Stimulated activated naive B cell treated with anti-CD40 and anti-IgM and Interleukin-4, amounts not matched to agents 10 μg/mL and 1 μg/mL and 100 μg/mL, for 72 hours (primary cell): ENCODE measurements around the gene PRDM2.
A peak's percentile ranks its signal among the peaks of the same experiment; 100 is the strongest.

ENCODE experiments used
- ATAC-seq, 2 donors: fragments of 150-1000 bp; cut with Tn5 transposase; replicated peaks; 2 replicates each; pipeline ENCODE4 v1.10.0; 2021; ENCODE audit warnings: moderate library complexity in 1 of 2
- DNase-seq: peaks from one replicate; pipeline ENCODE4 v3.0.0; 2021
- H3K27ac Mint-ChIP-seq: one replicate; pipeline ENCODE4 v1.8.0; 2022; ENCODE audit warnings: mild to moderate bottlenecking, mixed read lengths
- H3K27me3 Mint-ChIP-seq, 2 donors: one replicate each; pipeline ENCODE4 v1.8.0; 2022; ENCODE audit warnings: mixed read lengths in 2 of 2
- H3K36me3 Mint-ChIP-seq, 2 donors: one replicate each; pipeline ENCODE4 v1.8.0; 2022; ENCODE audit warnings: mixed read lengths in 2 of 2, mild to moderate bottlenecking in 1 of 2
- H3K4me1 Mint-ChIP-seq, 2 donors: one replicate each; pipeline ENCODE4 v1.8.0; 2022; ENCODE audit warnings: mixed read lengths in 2 of 2, mild to moderate bottlenecking in 1 of 2
- H3K4me3 Mint-ChIP-seq, 2 donors: one replicate each; pipeline ENCODE4 v1.8.0; 2022; ENCODE audit warnings: mild to moderate bottlenecking in 2 of 2, mixed read lengths in 2 of 2, moderate library complexity in 1 of 2
- H3K9me3 Mint-ChIP-seq, 2 donors: one replicate each; pipeline ENCODE4 v1.8.0; 2022; ENCODE audit warnings: mixed read lengths in 2 of 2, mild to moderate bottlenecking in 1 of 2

The PRDM2 gene

GRCh38 chr1:13823126-13823880, 123.3 kb downstream of the PRDM2 start:
- no peak overlapping the region for H3K27ac Mint-ChIP-seq
- H3K4me3 Mint-ChIP-seq = no peak overlapping the region
- DNase-seq (no peak), ATAC-seq (no peak)
- H3K36me3 Mint-ChIP-seq = peaks cover 36 to 43% of the 10 kb centered on the region in 2 donors
- H3K9me3 Mint-ChIP-seq = no peaks in the 10 kb centered on the region
- peaks cover 0 to 2% of the 10 kb centered on the region in 2 donors for H3K27me3 Mint-ChIP-seq
- H3K4me1 Mint-ChIP-seq = peaks cover 0 to 1% of the 10 kb centered on the region in 2 donors

- no peaks in the 10 kb centered on the region for H3K9me3 Mint-ChIP-seq
- H3K27me3 Mint-ChIP-seq = peaks cover 4 to 8% of the 10 kb centered on the region in 2 donors
- H3K4me1 Mint-ChIP-seq = peaks cover 2 to 8% of the 10 kb centered on the region in 2 donors
- no peak overlapping the region for H3K4me3 Mint-ChIP-seq
- H3K36me3 Mint-ChIP-seq = peaks cover 32 to 38% of the 10 kb centered on the region in 2 donors
- DNase-seq (no peak), ATAC-seq (no peak)
- no peak overlapping the region for H3K27ac Mint-ChIP-seq
Measured at GRCh38 chr1:13823936-13824335, 123.9 kb downstream of the PRDM2 start.

GRCh38 chr1:13824626-13825025, 124.6 kb downstream of the PRDM2 start:
- DNase-seq = no peak
- H3K27ac Mint-ChIP-seq = no peak overlapping the region
- peaks cover 11 to 13% of the 10 kb centered on the region in 2 donors for H3K27me3 Mint-ChIP-seq
- ATAC-seq = no peak
- no peaks in the 10 kb centered on the region for H3K9me3 Mint-ChIP-seq
- H3K4me3 Mint-ChIP-seq = no peak overlapping the region
- H3K36me3 Mint-ChIP-seq = peaks cover 31 to 37% of the 10 kb centered on the region in 2 donors
- peaks cover 3 to 10% of the 10 kb centered on the region in 2 donors for H3K4me1 Mint-ChIP-seq

- H3K27me3 Mint-ChIP-seq = peaks cover 13 to 15% of the 10 kb centered on the region in 2 donors
- peaks cover 31 to 34% of the 10 kb centered on the region in 2 donors for H3K36me3 Mint-ChIP-seq
- no peak for DNase-seq
- no peak overlapping the region for H3K4me3 Mint-ChIP-seq
- H3K27ac Mint-ChIP-seq = no peak overlapping the region
- H3K4me1 Mint-ChIP-seq = peaks cover 3 to 10% of the 10 kb centered on the region in 2 donors
- no peak for ATAC-seq
- no peaks in the 10 kb centered on the region for H3K9me3 Mint-ChIP-seq
Measured at GRCh38 chr1:13825033-13825432, 125.0 kb downstream of the PRDM2 start.

GRCh38 chr1:13826009-13826408, 126.0 kb downstream of the PRDM2 start:
- Mint-ChIP-seq H3K9me3 (no peaks in the 10 kb centered on the region), H3K27me3 (peaks cover 13 to 16% of the 10 kb centered on the region in 2 donors), H3K4me3 (no peak overlapping the region), H3K4me1 (peaks cover 3 to 10% of the 10 kb centered on the region in 2 donors), H3K27ac (peak overlapping the region; percentile 17), H3K36me3 (peaks cover 28 to 34% of the 10 kb centered on the region in 2 donors)
- DNase-seq (no peak), ATAC-seq (no peak)

- Mint-ChIP-seq H3K9me3 (no peaks in the 10 kb centered on the region), H3K36me3 (peaks cover 28 to 34% of the 10 kb centered on the region in 2 donors), H3K4me3 (no peak overlapping the region), H3K27me3 (peaks cover 13 to 16% of the 10 kb centered on the region in 2 donors), H3K4me1 (peaks cover 3 to 10% of the 10 kb centered on the region in 2 donors), H3K27ac (no peak overlapping the region)
- DNase-seq (no peak), ATAC-seq (no peak)
Measured at GRCh38 chr1:13826591-13826990, 126.6 kb downstream of the PRDM2 start.

- peaks cover 3 to 10% of the 10 kb centered on the region in 2 donors for H3K4me1 Mint-ChIP-seq
- no peak for DNase-seq
- peaks cover 14 to 18% of the 10 kb centered on the region in 2 donors for H3K36me3 Mint-ChIP-seq
- H3K4me3 Mint-ChIP-seq = no peak overlapping the region
- no peaks in the 10 kb centered on the region for H3K9me3 Mint-ChIP-seq
- peak; percentile 64 to 70 for ATAC-seq
- peaks cover 13 to 20% of the 10 kb centered on the region in 2 donors for H3K27me3 Mint-ChIP-seq
- H3K27ac Mint-ChIP-seq = peak overlapping the region; percentile 42
Measured at GRCh38 chr1:13828454-13829151, 128.6 kb downstream of the PRDM2 start.

- Mint-ChIP-seq H3K27ac (peak overlapping the region; percentile 42), H3K27me3 (peaks cover 13 to 24% of the 10 kb centered on the region in 2 donors), H3K4me1 (peaks cover 3 to 10% of the 10 kb centered on the region in 2 donors), H3K9me3 (no peaks in the 10 kb centered on the region), H3K36me3 (peaks cover 11 to 13% of the 10 kb centered on the region in 2 donors), H3K4me3 (no peak overlapping the region)
- ATAC-seq (peak in 1 of 2 donors; percentile 5), DNase-seq (no peak)
Measured at GRCh38 chr1:13829152-13829769, 129.3 kb downstream of the PRDM2 start.

GRCh38 chr1:13830170-13830569, 130.2 kb downstream of the PRDM2 start:
- H3K36me3 Mint-ChIP-seq = peaks cover 7 to 8% of the 10 kb centered on the region in 2 donors
- no peak overlapping the region for H3K4me3 Mint-ChIP-seq
- ATAC-seq = no peak
- no peaks in the 10 kb centered on the region for H3K9me3 Mint-ChIP-seq
- no peak for DNase-seq
- no peak overlapping the region for H3K27ac Mint-ChIP-seq
- peaks cover 3 to 10% of the 10 kb centered on the region in 2 donors for H3K4me1 Mint-ChIP-seq
- H3K27me3 Mint-ChIP-seq = peaks cover 13 to 32% of the 10 kb centered on the region in 2 donors

- Mint-ChIP-seq H3K4me3 (no peak overlapping the region), H3K36me3 (peaks cover 4% of the 10 kb centered on the region in 2 donors), H3K9me3 (no peaks in the 10 kb centered on the region), H3K4me1 (peaks cover 3 to 10% of the 10 kb centered on the region in 2 donors), H3K27me3 (peaks cover 19 to 37% of the 10 kb centered on the region in 2 donors), H3K27ac (no peak overlapping the region)
- ATAC-seq = no peak
- no peak for DNase-seq
Measured at GRCh38 chr1:13830616-13831280, 130.8 kb downstream of the PRDM2 start.

- H3K4me1 Mint-ChIP-seq = peaks cover 3 to 10% of the 10 kb centered on the region in 2 donors
- ATAC-seq (no peak), DNase-seq (no peak)
- peaks cover 27 to 43% of the 10 kb centered on the region in 2 donors for H3K27me3 Mint-ChIP-seq
- no peaks in the 10 kb centered on the region for H3K36me3 Mint-ChIP-seq
- no peak overlapping the region for H3K4me3 Mint-ChIP-seq
- H3K27ac Mint-ChIP-seq = no peak overlapping the region
- no peaks in the 10 kb centered on the region for H3K9me3 Mint-ChIP-seq
Measured at GRCh38 chr1:13832100-13832499, 132.1 kb downstream of the PRDM2 start.

GRCh38 chr1:13832536-13832935, 132.5 kb downstream of the PRDM2 start:
- Mint-ChIP-seq H3K4me1 (peaks cover 3 to 10% of the 10 kb centered on the region in 2 donors), H3K27me3 (peaks cover 27 to 45% of the 10 kb centered on the region in 2 donors), H3K27ac (no peak overlapping the region), H3K36me3 (no peaks in the 10 kb centered on the region), H3K9me3 (no peaks in the 10 kb centered on the region), H3K4me3 (no peak overlapping the region)
- ATAC-seq (no peak), DNase-seq (no peak)

GRCh38 chr1:13836136-13836535, 136.1 kb downstream of the PRDM2 start:
- Mint-ChIP-seq H3K36me3 (no peaks in the 10 kb centered on the region), H3K4me3 (no peak overlapping the region), H3K4me1 (no peaks in the 10 kb centered on the region), H3K27me3 (peaks cover 24 to 41% of the 10 kb centered on the region in 2 donors), H3K9me3 (peaks cover 0 to 1% of the 10 kb centered on the region in 2 donors), H3K27ac (no peak overlapping the region)
- DNase-seq (no peak), ATAC-seq (no peak)

GRCh38 chr1:13836631-13837030, 136.6 kb downstream of the PRDM2 start:
- Mint-ChIP-seq H3K9me3 (peaks cover 0 to 1% of the 10 kb centered on the region in 2 donors), H3K4me1 (no peaks in the 10 kb centered on the region), H3K4me3 (no peak overlapping the region), H3K36me3 (no peaks in the 10 kb centered on the region), H3K27ac (no peak overlapping the region), H3K27me3 (peaks cover 27 to 43% of the 10 kb centered on the region in 2 donors)
- no peak for ATAC-seq
- DNase-seq = no peak
